RWPE2 (cell line): Measurements from ENCODE around the gene ERGIC1.

Source experiments
- ATAC-seq: fragments of 200-7000 bp; cut with Tn5 transposase; 3 replicates; pipeline ENCODE4 v1.9.1; 2021; ENCODE audit warnings: low read depth
- DNase-seq: peaks from one replicate; pipeline ENCODE4 v3.0.0-alpha.2; 2020; ENCODE audit warnings: low spot score
- H3K27ac ChIP-seq: fragments of 450-650 bp; 2 replicates; pipeline ENCODE4 v1.5.1; 2017; ENCODE audit warnings: mild to moderate bottlenecking; ENCODE audit not compliant: poor library complexity, severe bottlenecking
- H3K27me3 ChIP-seq: fragments of 250-450 bp; sonication (Bioruptor Pico); 2 replicates; pipeline ENCODE4 v1.5.1; 2021; ENCODE audit warnings: mild to moderate bottlenecking, moderate library complexity; ENCODE audit not compliant: insufficient read depth, poor library complexity, severe bottlenecking
- H3K36me3 ChIP-seq: fragments of 250-450 bp; sonication (Bioruptor Pico); 2 replicates; pipeline ENCODE4 v1.5.1; 2020; ENCODE audit warnings: low read depth, mild to moderate bottlenecking, moderate library complexity
- H3K4me1 ChIP-seq: fragments of 250-450 bp; sonication (Bioruptor Pico); 2 replicates; pipeline ENCODE4 v1.5.1; 2021; ENCODE audit warnings: mild to moderate bottlenecking, moderate library complexity; ENCODE audit not compliant: insufficient read depth, poor library complexity, severe bottlenecking
- H3K4me3 ChIP-seq: fragments of 250-450 bp; sonication (Bioruptor Pico); 2 replicates; pipeline ENCODE4 v1.5.1; 2021; ENCODE audit warnings: mild to moderate bottlenecking, moderate library complexity; ENCODE audit not compliant: severe bottlenecking
- H3K9me3 ChIP-seq: fragments of 250-450 bp; sonication (Bioruptor Pico); 2 replicates; pipeline ENCODE4 v1.5.1; 2021; ENCODE audit warnings: mild to moderate bottlenecking, moderate library complexity; ENCODE audit not compliant: severe bottlenecking
- TF ChIP-seq, protein P1 (sequence below): fragments of 450-650 bp; IDR thresholded peaks from one replicate; pipeline ENCODE4 v1.5.1; 2017; ENCODE audit warnings: mild to moderate bottlenecking, moderate library complexity; ENCODE audit not compliant: poor library complexity, severe bottlenecking

The ERGIC1 gene

DNA sequence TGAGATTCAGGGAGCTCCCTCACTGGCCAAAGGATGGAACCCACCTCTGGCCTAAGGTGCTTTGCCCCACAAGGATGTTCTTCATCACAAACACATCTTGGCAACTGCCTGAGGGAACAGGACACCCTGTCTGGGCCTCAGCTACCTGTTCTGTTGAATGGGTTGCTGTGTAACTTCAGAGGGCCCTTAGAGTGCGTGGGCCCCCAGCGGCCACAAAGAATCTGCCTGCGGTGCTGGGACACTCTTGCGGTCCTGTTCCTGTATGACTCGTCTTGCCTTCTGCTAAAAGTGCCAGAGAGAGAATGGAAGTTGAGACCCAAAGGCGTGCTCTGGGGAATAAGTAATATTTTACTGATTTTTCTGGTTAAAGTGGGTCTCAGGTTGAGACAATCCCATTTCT, 111.1 kb downstream of the ERGIC1 start:
- H3K4me3 ChIP-seq = no peak overlapping the region
- ATAC-seq = no peak
- no peaks in the 10 kb centered on the region for H3K27me3 ChIP-seq
- no peaks in the 10 kb centered on the region for H3K4me1 ChIP-seq
- H3K9me3 ChIP-seq = no peaks in the 10 kb centered on the region
- no peak overlapping the region for H3K27ac ChIP-seq
- TF ChIP-seq, protein P1, sequence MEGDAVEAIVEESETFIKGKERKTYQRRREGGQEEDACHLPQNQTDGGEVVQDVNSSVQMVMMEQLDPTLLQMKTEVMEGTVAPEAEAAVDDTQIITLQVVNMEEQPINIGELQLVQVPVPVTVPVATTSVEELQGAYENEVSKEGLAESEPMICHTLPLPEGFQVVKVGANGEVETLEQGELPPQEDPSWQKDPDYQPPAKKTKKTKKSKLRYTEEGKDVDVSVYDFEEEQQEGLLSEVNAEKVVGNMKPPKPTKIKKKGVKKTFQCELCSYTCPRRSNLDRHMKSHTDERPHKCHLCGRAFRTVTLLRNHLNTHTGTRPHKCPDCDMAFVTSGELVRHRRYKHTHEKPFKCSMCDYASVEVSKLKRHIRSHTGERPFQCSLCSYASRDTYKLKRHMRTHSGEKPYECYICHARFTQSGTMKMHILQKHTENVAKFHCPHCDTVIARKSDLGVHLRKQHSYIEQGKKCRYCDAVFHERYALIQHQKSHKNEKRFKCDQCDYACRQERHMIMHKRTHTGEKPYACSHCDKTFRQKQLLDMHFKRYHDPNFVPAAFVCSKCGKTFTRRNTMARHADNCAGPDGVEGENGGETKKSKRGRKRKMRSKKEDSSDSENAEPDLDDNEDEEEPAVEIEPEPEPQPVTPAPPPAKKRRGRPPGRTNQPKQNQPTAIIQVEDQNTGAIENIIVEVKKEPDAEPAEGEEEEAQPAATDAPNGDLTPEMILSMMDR = no peak
- H3K36me3 ChIP-seq = peaks cover 69% of the 10 kb centered on the region
- no peak for DNase-seq

DNA sequence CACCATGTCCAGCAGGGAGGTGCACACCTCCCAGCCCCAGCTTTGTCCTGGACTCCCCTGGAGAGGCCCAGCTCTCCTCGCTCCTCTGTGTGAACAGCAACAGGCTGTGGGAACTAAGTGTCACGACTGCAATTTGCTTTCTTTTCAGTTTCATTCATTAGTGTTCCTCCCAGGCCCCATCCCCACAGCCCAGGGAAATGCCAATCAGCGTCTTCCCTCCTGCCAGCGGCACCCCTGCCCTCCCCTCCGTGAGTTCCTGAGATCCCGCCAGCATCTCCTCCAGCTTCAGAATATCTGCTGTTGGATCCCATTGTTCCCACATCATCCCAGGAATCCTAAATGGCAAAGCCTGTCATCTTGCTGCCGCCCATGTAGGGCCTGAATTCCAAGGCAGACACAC, 112.1 kb downstream of the ERGIC1 start:
- no peak overlapping the region for H3K4me3 ChIP-seq
- peaks cover 75% of the 10 kb centered on the region for H3K36me3 ChIP-seq
- TF ChIP-seq, protein P1 = no peak
- no peaks in the 10 kb centered on the region for H3K9me3 ChIP-seq
- ATAC-seq (no peak), DNase-seq (no peak)
- H3K4me1 ChIP-seq = no peaks in the 10 kb centered on the region
- H3K27me3 ChIP-seq = no peaks in the 10 kb centered on the region
- H3K27ac ChIP-seq = no peak overlapping the region

DNA sequence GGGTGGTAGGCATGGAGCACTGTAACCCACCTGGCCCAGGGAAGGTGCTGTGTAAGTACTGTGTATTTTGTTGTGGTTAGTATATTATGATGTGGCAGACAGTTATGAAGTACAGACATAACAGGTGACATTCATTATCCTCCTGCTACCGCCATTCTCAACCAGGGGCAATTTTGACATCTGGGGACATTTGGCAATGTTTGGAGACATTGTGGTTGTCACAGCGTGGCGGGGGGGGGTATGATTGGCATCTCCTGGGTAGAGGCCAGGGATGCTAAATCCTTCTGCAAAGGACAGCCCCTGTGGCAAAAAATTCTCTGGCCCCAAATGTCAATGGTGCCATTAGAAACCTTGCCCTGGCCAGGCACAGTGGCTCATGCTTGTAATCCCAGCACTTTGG, 115.4 kb downstream of the ERGIC1 start:
- ATAC-seq = no peak
- H3K4me1 ChIP-seq = peaks cover 12% of the 10 kb centered on the region
- TF ChIP-seq, protein P1 = no peak

DNA sequence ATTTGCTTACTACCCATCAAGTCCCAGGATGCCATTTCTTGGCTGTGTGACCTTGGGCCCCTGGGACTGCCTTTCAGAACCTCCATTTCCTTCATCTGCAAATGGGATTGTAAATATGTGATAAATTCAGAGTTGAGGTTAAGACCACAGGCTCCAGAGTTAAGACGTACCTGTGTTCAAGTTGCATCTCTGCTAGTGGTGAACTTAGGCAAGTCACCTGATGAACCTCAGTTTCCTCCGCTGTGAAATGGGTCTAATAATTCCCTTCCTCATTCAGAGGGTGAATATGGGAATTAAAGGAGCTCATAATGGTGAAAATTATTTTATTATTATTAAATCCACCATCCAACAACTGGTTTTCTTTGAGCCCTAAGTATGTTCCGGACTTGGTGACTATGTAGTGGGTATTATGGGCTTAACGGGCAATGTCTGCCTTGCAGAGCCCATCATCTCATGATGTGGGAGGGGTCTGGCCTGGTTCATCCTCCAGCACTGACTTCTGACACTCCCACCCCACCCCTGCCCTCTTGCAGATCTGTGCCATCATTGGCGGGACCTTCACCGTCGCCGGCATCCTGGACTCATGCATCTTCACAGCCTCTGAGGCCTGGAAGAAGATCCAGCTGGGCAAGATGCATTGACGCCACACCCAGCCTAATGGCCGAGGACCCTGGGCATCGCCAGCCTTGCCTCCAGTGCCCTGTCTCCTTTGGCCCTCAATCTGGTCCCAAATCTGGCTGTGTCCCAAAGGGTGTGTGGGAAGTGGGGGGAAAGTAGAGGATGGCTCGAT, 116.3 kb downstream of the ERGIC1 start:
- ATAC-seq (no peak), DNase-seq (no peak)
- Histone ChIP-seq H3K27ac (no peak overlapping the region), H3K4me1 (peaks cover 14% of the 10 kb centered on the region), H3K27me3 (no peaks in the 10 kb centered on the region), H3K36me3 (peaks cover 52% of the 10 kb centered on the region), H3K9me3 (no peaks in the 10 kb centered on the region), H3K4me3 (no peak overlapping the region)
- TF ChIP-seq, protein P1 = no peak

More for the DNA sequence above, 115.4 kb downstream of the ERGIC1 start:
- no peak overlapping the region for H3K4me3 ChIP-seq
- no peaks in the 10 kb centered on the region for H3K9me3 ChIP-seq
- H3K27ac ChIP-seq = no peak overlapping the region
- peaks cover 57% of the 10 kb centered on the region for H3K36me3 ChIP-seq
- DNase-seq = no peak
- H3K27me3 ChIP-seq = no peaks in the 10 kb centered on the region

DNA sequence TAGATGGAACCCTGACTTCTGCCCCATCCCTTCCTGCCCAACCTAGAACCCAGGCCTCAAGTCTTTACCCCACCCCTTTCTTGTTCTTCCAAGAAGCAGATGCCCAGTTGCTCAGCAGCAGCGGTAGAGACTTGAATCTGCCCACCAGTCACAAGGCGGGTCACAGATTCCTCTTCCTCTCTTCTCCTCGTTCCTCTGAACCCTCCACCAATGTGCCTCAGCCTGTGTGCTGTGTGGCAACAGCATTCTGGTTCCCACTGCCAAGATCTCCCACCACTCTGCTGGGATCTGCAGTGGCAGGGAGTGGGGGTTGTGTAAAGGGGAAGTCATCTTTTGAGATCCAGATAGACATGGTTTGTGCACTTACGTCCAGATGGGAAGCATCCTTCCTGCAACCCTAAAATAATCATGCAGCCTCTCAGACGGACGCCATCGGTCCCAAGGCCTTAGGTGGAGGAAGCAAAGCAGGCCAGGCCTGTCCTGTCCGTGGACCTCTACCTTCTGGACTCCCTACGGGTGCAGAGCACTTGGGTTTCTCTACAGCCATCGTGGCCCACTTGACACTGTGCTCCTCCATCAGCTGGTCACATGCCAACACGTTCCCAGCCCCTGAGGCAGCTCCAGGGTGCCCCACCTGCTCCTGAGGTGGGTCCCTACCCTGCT, 117.5 kb downstream of the ERGIC1 start:
- DNase-seq = no peak
- no peak for ATAC-seq
- no peaks in the 10 kb centered on the region for H3K9me3 ChIP-seq
- peak overlapping the region; percentile 74 for H3K27ac ChIP-seq
- peaks cover 26% of the 10 kb centered on the region for H3K4me1 ChIP-seq
- H3K27me3 ChIP-seq = no peaks in the 10 kb centered on the region
- TF ChIP-seq, protein P1 = no peak
- no peak overlapping the region for H3K4me3 ChIP-seq
- H3K36me3 ChIP-seq = peaks cover 47% of the 10 kb centered on the region
